ENCODE measurements around the gene GSC.
A peak's percentile ranks its signal among the peaks of the same experiment; 100 is the strongest.
"Not testable (repeated sequence)": the region's sequence is repeated elsewhere in the genome, so short reads cannot be mapped to it uniquely, and the experiment has no call there.

GSC gene

DNA sequence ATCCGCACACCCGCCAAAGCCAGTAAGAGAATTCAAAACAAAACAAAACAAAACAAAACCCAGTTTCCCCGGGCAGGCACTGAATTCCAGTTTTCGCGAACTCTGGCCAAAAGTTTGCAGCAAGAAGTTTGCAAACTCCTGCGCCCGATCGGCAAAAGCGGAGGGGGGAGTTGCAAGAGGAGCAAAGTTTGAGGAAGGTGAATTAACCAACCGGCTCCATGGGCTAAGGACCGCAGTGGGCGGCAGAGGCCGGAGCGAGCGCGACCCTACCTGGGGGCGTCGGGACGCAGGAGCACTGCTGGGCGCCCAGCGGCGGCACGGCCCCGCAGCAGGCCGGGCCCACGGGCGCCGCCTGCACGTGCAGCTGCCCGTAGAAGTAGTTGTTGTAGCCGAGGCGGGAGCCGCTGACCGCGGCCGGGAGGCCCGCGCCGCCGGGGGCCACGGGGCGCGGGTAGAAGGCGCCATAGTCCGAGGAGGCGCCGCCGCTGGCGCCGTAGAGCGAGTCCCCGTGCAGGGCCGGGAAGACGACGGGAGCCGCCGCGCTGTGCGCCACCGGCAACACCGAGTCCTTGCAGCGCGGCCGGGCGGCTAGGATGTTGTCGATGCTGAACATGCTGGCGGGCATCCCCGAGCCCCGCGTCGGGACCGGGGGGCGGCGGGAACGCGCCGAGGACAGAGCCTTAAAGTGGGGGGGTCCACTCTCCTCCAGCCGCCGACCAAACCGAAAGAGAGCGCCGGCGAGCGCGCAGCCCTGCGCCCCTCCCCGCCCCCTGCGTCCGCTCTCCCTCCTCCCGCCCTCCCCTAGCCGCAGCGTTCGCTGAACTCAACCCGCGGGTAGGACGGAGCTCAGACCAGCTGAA, at the start of gene GSC:
TSS of gene GSC (minus strand) at position 723 of the 860 bp plus-strand sequence. CDS start at position 625, 98 bp downstream.
- TF ChIP-seq, protein P1, sequence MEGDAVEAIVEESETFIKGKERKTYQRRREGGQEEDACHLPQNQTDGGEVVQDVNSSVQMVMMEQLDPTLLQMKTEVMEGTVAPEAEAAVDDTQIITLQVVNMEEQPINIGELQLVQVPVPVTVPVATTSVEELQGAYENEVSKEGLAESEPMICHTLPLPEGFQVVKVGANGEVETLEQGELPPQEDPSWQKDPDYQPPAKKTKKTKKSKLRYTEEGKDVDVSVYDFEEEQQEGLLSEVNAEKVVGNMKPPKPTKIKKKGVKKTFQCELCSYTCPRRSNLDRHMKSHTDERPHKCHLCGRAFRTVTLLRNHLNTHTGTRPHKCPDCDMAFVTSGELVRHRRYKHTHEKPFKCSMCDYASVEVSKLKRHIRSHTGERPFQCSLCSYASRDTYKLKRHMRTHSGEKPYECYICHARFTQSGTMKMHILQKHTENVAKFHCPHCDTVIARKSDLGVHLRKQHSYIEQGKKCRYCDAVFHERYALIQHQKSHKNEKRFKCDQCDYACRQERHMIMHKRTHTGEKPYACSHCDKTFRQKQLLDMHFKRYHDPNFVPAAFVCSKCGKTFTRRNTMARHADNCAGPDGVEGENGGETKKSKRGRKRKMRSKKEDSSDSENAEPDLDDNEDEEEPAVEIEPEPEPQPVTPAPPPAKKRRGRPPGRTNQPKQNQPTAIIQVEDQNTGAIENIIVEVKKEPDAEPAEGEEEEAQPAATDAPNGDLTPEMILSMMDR (IDR thresholded peaks at IDR 0.05; ENCODE audit: low read depth, low read length): no peak

DNA sequence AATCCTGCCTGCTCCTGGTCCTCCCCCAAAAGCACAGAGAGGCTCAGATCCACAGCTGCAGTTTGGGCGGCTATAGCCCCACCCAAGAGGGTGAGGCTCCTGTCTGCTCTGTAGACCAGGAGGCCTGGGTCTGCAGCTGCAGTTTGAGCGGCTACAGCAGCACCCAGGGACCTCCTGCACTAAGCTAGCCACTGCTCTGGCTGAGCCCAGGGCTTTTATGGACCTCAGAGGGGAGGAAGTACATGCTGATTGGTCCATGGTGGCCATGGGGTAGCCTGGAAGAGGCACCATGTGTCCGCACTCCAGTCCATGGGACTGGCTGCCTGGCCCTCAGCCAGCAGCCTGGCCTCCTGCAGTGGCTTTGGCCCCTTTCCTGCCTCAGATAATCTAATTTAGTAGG, 49.6 kb upstream of the GSC start:
- TF ChIP-seq, protein P1 (IDR thresholded peaks at IDR 0.05; ENCODE audit: low read depth, low read length): no peak
- H3K4me3 ChIP-seq (ENCODE audit: low read depth, low read length): no peak overlapping the region

More for the DNA sequence above, at the start of gene GSC:
- peak within 1 kb of the TSS; percentile 33 for H3K4me3 ChIP-seq (ENCODE audit: low read depth, low read length)

DNA sequence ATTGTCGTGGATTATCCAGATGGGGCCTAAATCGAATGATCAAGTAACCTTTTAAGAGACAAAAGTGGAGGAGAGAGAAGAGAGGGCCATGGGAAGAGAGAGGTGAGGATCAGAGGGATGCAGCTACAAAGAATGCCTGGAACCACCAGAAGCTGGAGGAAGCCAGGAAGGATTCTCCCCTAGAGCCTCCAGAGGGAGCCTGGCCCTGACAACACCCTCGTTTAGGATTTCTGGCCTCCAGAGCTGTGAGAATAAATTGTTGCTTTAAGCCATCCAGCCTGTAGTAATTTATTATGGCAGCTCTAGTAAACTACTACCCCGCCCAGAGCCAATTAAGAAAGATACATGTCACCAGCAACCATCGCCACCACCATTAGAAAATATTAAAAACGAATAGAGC, 46.2 kb upstream of the GSC start:
- H3K4me3 ChIP-seq (ENCODE audit: low read depth, low read length): no peak overlapping the region
- TF ChIP-seq, protein P1 (IDR thresholded peaks at IDR 0.05; ENCODE audit: low read depth, low read length): no peak

DNA sequence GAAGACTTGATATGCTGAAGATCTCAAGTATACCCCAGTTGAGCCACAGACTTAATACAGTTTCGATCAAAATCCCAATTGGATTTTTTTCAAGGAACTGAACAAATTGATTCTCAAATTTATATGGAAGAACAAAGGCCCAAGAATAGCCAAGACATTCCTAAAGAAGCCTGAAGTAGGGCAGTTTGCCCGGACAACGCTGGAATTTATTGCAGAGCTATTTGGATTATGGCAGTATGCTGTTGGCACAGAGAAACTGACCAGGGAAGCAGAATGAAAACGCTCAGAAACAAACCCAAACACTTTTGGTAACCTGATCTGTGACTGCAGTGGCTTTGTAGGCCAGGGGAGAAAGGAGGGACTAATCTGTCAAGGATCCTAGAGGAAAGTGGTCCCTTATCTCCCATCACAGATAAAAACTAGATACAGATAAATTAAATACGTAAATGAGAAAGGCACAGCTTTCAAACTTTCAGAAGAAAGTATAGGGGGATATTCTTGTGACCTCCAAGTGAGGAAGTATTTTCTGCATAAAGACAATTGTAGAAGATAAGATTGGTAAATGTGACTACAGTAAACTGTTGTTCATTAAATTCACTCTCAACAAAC, 35.9 kb upstream of the GSC start:
- TF ChIP-seq, protein P1 (IDR thresholded peaks at IDR 0.05; ENCODE audit: low read depth, low read length): no peak
- H3K4me3 ChIP-seq (ENCODE audit: low read depth, low read length): no peak overlapping the region

DNA sequence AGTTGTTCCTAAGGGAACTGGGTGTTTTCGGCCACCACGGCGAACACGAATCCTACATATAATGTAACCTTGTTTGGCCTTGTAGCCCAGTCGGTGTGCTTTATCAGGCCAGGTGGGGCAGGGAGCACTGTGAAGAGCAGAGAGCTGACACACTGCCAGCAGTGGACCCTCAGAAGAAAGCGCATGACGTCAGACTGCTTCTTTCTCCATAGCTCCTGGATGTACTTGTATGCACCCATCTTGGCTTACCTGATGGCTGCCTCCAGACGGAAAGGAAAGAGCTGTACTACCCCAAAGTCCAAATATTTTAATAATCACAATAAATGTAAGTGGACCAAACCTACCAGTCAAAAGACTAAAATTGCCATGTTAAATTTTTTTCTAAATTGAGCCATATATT, 31.3 kb upstream of the GSC start:
- H3K4me3 ChIP-seq (ENCODE audit: low read depth, low read length): no peak overlapping the region
- TF ChIP-seq, protein P1 (IDR thresholded peaks at IDR 0.05; ENCODE audit: low read depth, low read length): no peak

DNA sequence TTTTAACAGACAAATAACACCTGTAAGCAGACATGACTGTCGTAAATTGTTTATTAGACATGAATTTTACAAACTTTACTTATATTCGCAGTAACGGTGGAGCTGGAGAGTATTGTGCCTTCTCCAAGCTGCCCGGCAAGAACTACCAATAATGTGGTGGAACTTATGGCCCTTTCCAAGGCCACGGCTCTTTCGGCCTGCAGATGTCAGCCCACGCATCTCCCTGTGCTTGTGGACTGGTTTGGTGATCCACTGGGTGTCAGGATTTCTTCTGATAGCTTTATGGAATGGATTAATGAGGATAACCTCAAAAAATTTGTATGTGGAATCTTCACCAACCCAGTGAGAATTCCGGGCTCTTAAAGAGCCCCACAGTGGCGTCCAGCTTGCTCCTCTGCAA, 30.9 kb upstream of the GSC start:
- not testable (repeated sequence) for H3K4me3 ChIP-seq (ENCODE audit: low read depth, low read length)

DNA sequence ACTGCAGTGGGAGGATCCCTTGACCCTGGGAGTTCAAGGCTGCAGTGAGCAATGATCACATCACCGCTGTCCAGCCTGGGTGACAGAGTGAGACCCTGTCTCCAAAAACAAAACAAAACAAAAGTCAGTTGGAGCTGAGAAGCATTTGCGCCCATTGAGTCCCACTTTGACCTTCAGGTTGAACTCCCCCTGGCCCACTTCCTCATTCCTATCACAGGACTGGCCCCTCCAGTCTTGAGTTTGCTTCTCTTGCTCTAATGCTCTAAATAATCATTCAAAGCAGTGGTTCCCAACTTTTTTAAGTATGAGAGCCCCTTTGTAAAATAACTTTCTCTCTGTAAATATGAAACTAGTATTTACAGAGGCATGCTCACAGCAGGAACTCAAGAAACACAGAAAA, 28.0 kb upstream of the GSC start:
- no peak overlapping the region for H3K4me3 ChIP-seq (ENCODE audit: low read depth, low read length)
- TF ChIP-seq, protein P1 (IDR thresholded peaks at IDR 0.05; ENCODE audit: low read depth, low read length): no peak

Measured in WI38 (cell line).